ENCODE data around the gene PIK3CG.

DNA sequence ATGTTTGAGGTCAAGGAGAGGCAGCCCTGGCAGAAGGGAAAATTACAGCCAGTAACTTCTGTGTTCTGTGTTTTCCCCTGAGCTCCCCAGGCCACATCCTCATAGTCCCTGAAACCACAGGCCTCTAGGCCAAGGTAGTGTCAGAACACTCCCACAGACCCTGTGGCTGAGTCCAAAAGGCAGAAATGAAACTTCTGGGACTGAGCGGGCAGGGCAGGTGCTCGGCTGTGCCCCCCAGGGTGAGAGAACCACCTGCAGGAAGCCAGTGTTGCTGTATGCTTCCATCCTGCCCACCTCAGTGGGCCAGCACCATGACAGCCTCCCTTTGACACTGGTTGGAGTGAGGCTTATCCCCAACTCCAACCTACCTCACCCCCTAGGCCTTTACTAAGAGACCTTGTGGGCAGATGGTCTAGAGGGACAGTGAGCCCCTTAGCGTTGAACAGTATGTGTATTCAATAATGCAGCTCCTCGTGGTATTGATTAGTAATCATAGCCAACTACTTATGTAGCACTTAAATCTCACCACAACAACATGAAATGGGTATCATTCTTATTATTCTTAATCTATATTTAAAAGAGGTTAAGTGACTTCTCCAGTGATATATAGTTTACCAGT lies 30.3 kb downstream of the PIK3CG start:
- TF ChIP-seq, protein P1, sequence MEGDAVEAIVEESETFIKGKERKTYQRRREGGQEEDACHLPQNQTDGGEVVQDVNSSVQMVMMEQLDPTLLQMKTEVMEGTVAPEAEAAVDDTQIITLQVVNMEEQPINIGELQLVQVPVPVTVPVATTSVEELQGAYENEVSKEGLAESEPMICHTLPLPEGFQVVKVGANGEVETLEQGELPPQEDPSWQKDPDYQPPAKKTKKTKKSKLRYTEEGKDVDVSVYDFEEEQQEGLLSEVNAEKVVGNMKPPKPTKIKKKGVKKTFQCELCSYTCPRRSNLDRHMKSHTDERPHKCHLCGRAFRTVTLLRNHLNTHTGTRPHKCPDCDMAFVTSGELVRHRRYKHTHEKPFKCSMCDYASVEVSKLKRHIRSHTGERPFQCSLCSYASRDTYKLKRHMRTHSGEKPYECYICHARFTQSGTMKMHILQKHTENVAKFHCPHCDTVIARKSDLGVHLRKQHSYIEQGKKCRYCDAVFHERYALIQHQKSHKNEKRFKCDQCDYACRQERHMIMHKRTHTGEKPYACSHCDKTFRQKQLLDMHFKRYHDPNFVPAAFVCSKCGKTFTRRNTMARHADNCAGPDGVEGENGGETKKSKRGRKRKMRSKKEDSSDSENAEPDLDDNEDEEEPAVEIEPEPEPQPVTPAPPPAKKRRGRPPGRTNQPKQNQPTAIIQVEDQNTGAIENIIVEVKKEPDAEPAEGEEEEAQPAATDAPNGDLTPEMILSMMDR (IDR thresholded peaks at IDR 0.05 in 2 of 3, conservative IDR thresholded peaks at IDR 0.05 in 1 of 3; ENCODE audit: borderline replicate concordance in 1 of 3, insufficient read depth in 1 of 3, low read depth in 2 of 3, low read length in 2 of 3), result no peak
- TF ChIP-seq EZH2 (IDR thresholded peaks at IDR 0.05) (no peak), SP1 (IDR thresholded peaks at IDR 0.05; ENCODE audit: low read depth) (no peak)

Measured in HCT116 (cell line).